Stimulated activated memory B cell treated with anti-CD40 and anti-IgM and Interleukin-4, amounts not matched to agents 10 μg/mL and 1 μg/mL and 100 μg/mL, for 72 hours (primary cell): ENCODE results near the gene MIF.
A peak's percentile ranks its signal among the peaks of the same experiment; 100 is the strongest.

Experiments used
- ATAC-seq: fragments of 150-1000 bp; cut with Tn5 transposase; 2 replicates; pipeline ENCODE4 v1.10.0; 2021
- H3K27ac Mint-ChIP-seq: one replicate; pipeline ENCODE4 v1.8.0; 2022; ENCODE audit warnings: mild to moderate bottlenecking, mixed read lengths
- H3K27me3 Mint-ChIP-seq: one replicate; pipeline ENCODE4 v1.8.0; 2022; ENCODE audit warnings: mixed read lengths
- H3K36me3 Mint-ChIP-seq: one replicate; pipeline ENCODE4 v1.8.0; 2022; ENCODE audit warnings: mixed read lengths
- H3K4me1 Mint-ChIP-seq: one replicate; pipeline ENCODE4 v1.8.0; 2022; ENCODE audit warnings: mixed read lengths
- H3K4me3 Mint-ChIP-seq: one replicate; pipeline ENCODE4 v1.8.0; 2022; ENCODE audit warnings: mild to moderate bottlenecking, moderate library complexity, mixed read lengths
- H3K9me3 Mint-ChIP-seq: one replicate; pipeline ENCODE4 v1.8.0; 2022; ENCODE audit warnings: mixed read lengths

MIF gene

GRCh38 chr22:23893945-23894709 is at the start of gene MIF:
TSS of gene MIF (plus strand) at chr22:23894383. CDS start at chr22:23894475, 92 bp downstream.
- peak; percentile 93 for ATAC-seq
- Mint-ChIP-seq H3K27ac (peak within 1 kb of the TSS; percentile 96), H3K9me3 (no peaks in the 10 kb centered on the region), H3K4me1 (peaks cover 43% of the 10 kb centered on the region), H3K36me3 (peaks cover 33% of the 10 kb centered on the region), H3K4me3 (peak within 1 kb of the TSS; percentile 99), H3K27me3 (no peaks in the 10 kb centered on the region)

- ATAC-seq, result no peak
Observed at GRCh38 chr22:23844739-23845202, 49.4 kb upstream of the MIF start.

GRCh38 chr22:23845265-23846080 is 48.7 kb upstream of the MIF start:
- H3K27me3 Mint-ChIP-seq, result no peaks in the 10 kb centered on the region
- no peaks in the 10 kb centered on the region for H3K9me3 Mint-ChIP-seq
- peaks cover 86% of the 10 kb centered on the region for H3K4me1 Mint-ChIP-seq
- H3K36me3 Mint-ChIP-seq, result no peaks in the 10 kb centered on the region
- H3K27ac Mint-ChIP-seq, result peak overlapping the region; percentile 90
- H3K4me3 Mint-ChIP-seq, result peak overlapping the region; percentile 0
- no peak for ATAC-seq

More at GRCh38 chr22:23844739-23845202, 49.4 kb upstream of the MIF start:
- no peaks in the 10 kb centered on the region for H3K36me3 Mint-ChIP-seq
- peak overlapping the region; percentile 64 for H3K4me3 Mint-ChIP-seq
- peak overlapping the region; percentile 90 for H3K27ac Mint-ChIP-seq
- no peaks in the 10 kb centered on the region for H3K9me3 Mint-ChIP-seq
- no peaks in the 10 kb centered on the region for H3K27me3 Mint-ChIP-seq
- H3K4me1 Mint-ChIP-seq, result peaks cover 84% of the 10 kb centered on the region

GRCh38 chr22:23846081-23846469 is 48.1 kb upstream of the MIF start:
- Mint-ChIP-seq H3K36me3 (no peaks in the 10 kb centered on the region), H3K4me1 (peaks cover 87% of the 10 kb centered on the region), H3K4me3 (no peak overlapping the region), H3K27me3 (no peaks in the 10 kb centered on the region), H3K27ac (peak overlapping the region; percentile 90), H3K9me3 (no peaks in the 10 kb centered on the region)
- no peak for ATAC-seq

DNA sequence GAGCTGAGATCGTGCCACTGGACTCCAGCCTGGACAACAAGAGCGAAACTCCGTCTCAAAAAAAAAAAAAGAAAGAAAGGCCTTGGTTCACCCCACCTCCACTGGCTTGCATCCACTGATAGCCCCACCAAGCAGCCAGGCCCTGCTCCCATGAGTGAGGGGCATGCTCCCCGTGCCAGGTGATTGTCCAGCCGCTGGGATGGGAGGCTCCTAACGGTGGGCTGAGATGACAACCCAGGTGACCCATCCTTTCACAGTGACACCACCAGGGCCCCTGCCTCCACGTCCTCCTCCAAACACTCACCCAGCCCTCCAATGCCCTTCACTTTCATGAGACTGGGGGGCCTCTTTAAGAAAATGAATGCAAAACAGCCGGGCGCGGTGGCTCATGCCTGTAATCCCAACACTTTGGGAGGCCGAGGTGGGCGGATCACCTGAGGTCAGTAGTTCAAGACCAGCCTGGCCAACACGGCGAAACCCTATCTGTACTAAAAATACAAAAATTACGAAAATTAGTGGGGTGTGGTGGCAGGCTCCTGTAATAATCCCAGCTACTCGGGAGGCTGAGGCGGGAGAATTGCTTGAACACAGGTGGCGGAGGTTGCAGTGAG is 46.8 kb upstream of the MIF start:
- H3K4me1 Mint-ChIP-seq, result peaks cover 82% of the 10 kb centered on the region
- H3K36me3 Mint-ChIP-seq, result no peaks in the 10 kb centered on the region
- H3K27ac Mint-ChIP-seq, result peak overlapping the region; percentile 76
- no peak for ATAC-seq
- H3K9me3 Mint-ChIP-seq, result no peaks in the 10 kb centered on the region
- H3K27me3 Mint-ChIP-seq, result no peaks in the 10 kb centered on the region
- no peak overlapping the region for H3K4me3 Mint-ChIP-seq

DNA sequence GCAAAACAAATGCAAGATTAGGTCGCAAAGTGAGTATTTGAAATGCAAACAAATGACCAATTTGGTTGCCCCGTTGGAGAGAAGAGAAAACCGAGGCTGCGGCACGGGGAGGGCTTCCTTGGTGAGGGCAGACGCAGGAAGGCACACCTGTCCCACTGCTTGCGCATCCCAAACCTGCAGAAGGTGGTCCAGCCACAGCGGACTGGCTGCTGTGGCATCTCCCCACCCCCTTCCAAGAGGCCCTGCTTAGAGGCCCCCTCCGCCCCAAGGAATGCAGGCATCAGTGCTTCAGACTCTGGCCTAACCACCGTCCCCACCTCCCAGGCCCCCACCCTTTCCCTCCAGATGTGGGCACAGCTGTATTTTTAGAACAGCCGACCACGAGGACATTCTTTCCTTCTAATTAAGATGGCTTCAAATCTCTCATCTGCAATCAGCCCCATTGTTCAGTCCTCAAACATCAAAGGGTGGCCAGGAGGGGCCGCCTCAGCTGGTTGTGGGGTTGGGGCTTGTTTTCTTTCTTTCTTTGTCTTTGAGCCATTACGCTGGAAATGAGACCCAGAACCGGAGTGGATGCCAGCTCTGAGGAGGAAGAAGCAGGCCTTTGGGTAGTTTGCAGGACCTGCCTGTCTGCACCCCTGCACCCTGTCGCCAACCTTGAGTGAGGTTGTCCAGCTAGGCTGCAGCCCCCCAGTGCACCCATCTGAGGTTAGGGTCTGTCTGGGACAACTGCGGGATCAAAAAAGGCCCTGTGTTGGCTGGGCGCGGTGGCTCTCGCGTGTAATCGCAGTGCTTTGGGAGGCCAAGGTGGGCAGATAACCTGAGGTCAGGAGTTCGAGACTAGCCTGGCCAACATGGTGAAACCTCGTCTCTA is 46.0 kb upstream of the MIF start:
- H3K27ac Mint-ChIP-seq, result peak overlapping the region; percentile 76
- peak overlapping the region; percentile 18 for H3K4me3 Mint-ChIP-seq
- no peaks in the 10 kb centered on the region for H3K36me3 Mint-ChIP-seq
- ATAC-seq, result no peak
- H3K9me3 Mint-ChIP-seq, result no peaks in the 10 kb centered on the region
- H3K27me3 Mint-ChIP-seq, result no peaks in the 10 kb centered on the region
- peaks cover 74% of the 10 kb centered on the region for H3K4me1 Mint-ChIP-seq

DNA sequence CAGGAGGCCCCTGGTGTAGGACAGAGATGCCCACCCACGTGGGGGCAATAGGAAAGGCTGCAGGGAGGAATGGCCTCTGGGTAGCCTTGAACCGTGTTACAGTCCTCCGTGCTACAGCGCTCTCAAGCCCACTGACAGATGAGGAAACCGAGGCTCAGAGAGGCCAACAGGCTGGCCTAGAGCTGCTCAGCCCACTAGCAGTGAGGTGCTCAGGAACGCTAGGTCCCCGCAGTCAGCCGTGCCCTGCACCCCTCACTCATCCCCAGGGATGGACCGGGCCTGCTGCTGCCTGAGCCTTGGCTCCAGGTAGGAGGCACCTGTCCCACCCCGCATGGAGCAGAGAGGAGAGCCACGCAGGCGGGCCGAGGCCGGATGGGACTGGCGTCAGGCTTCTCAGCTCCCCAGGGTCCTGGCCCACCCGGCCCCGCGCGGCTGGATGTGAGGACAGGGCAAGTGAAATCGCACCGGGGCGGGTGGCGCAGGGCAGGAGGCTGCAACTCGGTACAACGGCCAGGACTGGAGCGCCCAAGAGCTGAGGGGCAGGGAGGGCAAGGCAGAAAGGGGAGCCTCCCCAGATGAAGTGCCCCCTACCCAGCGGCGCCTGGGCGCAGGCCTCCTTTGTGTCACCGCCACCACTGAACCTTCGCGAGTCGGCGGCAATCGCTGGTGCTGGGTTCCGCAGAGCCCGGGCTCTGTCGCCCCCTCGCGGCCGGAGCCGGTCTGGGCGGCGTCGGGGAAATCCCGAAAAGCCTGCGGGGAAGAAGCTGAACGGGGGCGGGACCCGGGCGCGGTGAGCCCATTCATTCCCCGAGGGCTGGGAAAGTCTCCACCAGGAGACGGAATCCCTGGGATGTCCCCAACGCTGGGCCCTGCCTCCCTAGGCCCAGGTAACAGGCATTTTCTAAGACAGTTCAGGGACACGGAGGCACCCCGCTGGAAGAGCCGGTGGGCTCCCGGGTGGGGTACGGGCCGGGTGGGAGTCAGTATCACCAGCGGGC is 44.9 kb upstream of the MIF start:
- Mint-ChIP-seq H3K27ac (peak overlapping the region; percentile 79), H3K9me3 (no peaks in the 10 kb centered on the region), H3K36me3 (no peaks in the 10 kb centered on the region), H3K27me3 (no peaks in the 10 kb centered on the region), H3K4me1 (peaks cover 66% of the 10 kb centered on the region), H3K4me3 (peak overlapping the region; percentile 68)
- ATAC-seq, result peak; percentile 84

- Mint-ChIP-seq H3K27ac (peak overlapping the region; percentile 79), H3K27me3 (no peaks in the 10 kb centered on the region), H3K4me1 (peaks cover 58% of the 10 kb centered on the region), H3K36me3 (no peaks in the 10 kb centered on the region), H3K9me3 (no peaks in the 10 kb centered on the region), H3K4me3 (peak overlapping the region; percentile 63)
- peak; percentile 69 for ATAC-seq
Observed at GRCh38 chr22:23850136-23850611, 44.0 kb upstream of the MIF start.

DNA sequence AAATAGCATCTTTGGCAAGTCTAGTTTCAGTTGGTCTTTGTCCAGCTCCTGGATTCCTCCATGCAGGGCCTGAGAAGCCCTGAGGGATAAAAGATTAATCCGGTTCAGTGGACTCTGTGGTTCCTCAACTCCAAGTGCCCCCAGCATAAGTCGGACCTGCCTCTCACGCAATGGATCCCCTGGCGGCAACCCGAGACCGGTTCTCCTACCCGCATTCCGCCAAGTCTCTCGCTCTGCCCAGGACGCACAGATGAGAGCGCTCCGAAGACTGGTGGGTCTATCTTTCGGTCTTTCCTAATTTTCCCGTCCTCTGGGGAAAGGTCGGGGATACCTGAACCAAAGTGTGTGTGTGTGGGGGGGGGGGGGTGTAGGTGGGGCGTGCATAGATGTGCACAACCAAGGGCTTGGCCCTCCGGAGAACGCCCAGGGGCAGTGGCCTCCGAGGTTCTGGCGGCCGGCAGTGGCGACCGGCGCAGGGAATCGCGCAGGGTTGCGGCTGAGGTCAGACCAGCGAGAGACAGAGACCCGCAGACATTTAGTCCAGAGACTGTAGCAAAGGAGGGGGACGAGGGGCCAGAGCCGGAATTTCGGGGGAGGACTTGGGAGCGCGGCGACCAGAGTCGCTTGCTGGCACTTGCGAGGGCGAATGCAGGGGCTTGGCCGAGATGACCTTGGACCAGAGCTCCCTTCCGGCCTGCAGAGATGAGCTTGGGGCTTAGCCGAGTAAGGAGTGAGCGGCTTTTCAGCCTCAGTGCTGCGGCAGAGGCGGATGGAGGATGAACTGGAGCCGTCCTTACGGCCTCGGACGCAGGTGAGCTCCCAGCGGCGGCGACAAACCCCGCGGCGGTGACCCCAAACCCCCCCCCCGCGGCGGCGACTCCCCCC is 37.2 kb upstream of the MIF start:
- no peaks in the 10 kb centered on the region for H3K36me3 Mint-ChIP-seq
- peaks cover 24% of the 10 kb centered on the region for H3K4me1 Mint-ChIP-seq
- peak overlapping the region; percentile 95 for H3K27ac Mint-ChIP-seq
- no peaks in the 10 kb centered on the region for H3K27me3 Mint-ChIP-seq
- peak overlapping the region; percentile 90 for H3K4me3 Mint-ChIP-seq
- H3K9me3 Mint-ChIP-seq, result no peaks in the 10 kb centered on the region
- ATAC-seq, result peak; percentile 75

- Mint-ChIP-seq H3K27ac (peak within 1 kb of the TSS; percentile 95), H3K4me3 (peak within 1 kb of the TSS; percentile 90), H3K4me1 (peaks cover 32% of the 10 kb centered on the region), H3K9me3 (no peaks in the 10 kb centered on the region), H3K36me3 (peaks cover 8% of the 10 kb centered on the region), H3K27me3 (no peaks in the 10 kb centered on the region)
- ATAC-seq, result peak; percentile 98
Observed at GRCh38 chr22:23857606-23858483, 36.3 kb upstream of the MIF start, which contains the start of gene SLC2A11. TSS of gene SLC2A11 (plus strand) at chr22:23857875. CDS start at chr22:23858000, 125 bp downstream.

GRCh38 chr22:23858484-23858815 is 35.7 kb upstream of the MIF start:
- Mint-ChIP-seq H3K9me3 (no peaks in the 10 kb centered on the region), H3K4me3 (peak overlapping the region; percentile 90), H3K4me1 (peaks cover 36% of the 10 kb centered on the region), H3K36me3 (peaks cover 14% of the 10 kb centered on the region), H3K27me3 (no peaks in the 10 kb centered on the region), H3K27ac (peak overlapping the region; percentile 95)
- no peak for ATAC-seq

- peaks cover 21% of the 10 kb centered on the region for H3K36me3 Mint-ChIP-seq
- peak overlapping the region; percentile 90 for H3K4me3 Mint-ChIP-seq
- no peak for ATAC-seq
- no peaks in the 10 kb centered on the region for H3K9me3 Mint-ChIP-seq
- H3K27ac Mint-ChIP-seq, result peak overlapping the region; percentile 95
- H3K4me1 Mint-ChIP-seq, result peaks cover 36% of the 10 kb centered on the region
- no peaks in the 10 kb centered on the region for H3K27me3 Mint-ChIP-seq
Observed at GRCh38 chr22:23859201-23859600, 35.0 kb upstream of the MIF start.
